Activated naive CD4-positive, alpha-beta T cell treated with anti-CD3 and anti-CD28 coated beads, Interleukin-2, amount 50 U/mL, for 16 hours (primary cell): ENCODE measurements around the gene AP3S2.
A peak's percentile ranks its signal among the peaks of the same experiment; 100 is the strongest.
"Not testable (repeated sequence)": the region's sequence is repeated elsewhere in the genome, so short reads cannot be mapped to it uniquely, and the experiment has no call there.

Source experiments
- DNase-seq: peaks from one replicate; pipeline ENCODE4 v3.0.0-alpha.2; 2020

AP3S2 gene

GRCh38 chr15:89893696-89894447, at the start of gene AP3S2:
Gene AP3S2 (minus strand): TSS chr15:89893994. CDS start chr15:89893949, 45 bp downstream.
- DNase-seq, result peak; percentile 88

DNA sequence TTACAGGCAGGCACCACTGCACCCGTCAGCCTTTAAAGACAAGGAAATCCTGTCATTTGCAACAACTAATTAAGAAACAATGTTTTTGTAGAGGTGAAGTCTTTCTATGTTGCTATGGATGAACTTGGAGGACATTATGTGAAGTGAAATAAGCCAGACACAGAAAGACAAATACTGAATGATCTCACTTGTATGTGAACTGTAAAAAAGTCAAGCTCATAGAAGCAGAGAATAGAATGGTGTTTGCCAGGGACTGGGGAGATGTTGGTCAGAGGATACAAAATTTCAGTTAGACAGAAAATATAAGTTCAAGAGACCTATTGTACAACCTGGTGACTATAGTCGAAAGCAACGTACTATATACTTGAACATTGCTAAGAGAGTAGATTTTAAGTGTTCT, 46.1 kb upstream of the AP3S2 start:
- DNase-seq, result no peak

DNA sequence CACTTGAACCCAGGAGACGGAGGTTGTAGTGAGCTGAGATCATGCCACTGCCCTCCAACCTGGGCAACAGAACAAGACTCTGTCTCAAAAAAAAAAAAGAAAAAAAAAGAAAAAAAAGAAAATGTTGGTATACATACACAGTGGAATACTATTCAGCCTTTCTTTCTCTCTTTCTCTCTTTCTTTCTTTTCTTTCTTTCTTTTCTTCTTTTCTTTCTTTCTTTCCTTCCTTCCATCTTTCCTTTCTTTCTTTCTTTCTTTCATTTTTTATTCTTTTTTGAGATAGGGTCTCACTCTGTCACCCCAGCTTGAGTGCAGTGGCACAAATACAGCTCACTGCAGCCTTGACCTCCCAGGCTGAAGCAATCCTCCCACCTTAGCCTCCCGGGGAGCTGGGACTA, 45.6 kb upstream of the AP3S2 start:
- not testable (repeated sequence) for DNase-seq

DNA sequence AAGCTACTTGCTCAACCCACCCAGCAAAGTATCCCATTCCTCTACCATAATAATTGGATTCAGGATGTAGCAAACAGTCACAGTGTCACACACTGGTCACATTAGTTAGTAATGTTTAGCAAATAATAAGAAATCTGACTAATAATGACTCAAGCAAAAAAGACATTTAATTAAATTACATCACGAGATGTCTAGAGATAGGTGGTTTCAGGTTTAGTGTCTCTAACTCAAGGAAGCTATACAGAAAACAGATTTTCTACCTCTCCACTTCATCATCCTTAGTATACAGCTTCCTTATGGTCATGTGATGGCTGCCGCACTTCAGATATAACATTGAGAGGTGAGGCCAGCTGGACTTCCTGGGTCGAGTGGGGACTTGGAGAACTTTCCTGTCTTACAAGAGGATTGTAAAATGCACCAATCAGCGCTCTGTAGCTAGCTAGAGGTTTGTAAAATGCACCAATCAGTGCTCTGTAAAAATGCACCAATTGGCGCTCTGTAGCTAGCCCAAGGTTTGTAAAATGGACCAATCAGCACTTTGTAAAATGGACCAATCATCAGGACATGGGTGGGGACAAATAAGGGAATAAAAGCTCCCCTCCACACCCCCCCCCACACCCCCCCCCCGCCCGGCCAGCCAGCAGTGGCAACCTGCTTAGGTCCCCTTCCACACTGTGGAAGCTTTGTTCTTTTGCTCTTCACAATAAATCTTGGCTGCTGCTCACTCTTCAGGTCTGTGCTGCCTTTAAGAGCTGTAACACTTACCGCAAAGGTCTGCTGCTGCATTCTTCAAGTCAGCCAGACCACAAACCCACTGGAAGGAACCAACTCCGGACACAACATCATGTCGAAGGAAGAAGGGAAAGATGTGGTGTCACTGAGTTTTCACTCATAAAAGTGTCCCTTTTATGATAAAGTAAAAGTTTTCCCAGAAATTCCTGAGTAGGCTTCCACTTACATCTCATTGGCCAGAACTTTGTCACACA, 43.9 kb upstream of the AP3S2 start:
- DNase-seq, result no peak

GRCh38 chr15:89936786-89937265, 43.0 kb upstream of the AP3S2 start:
- DNase-seq, result no peak

GRCh38 chr15:89936051-89936785, 42.4 kb upstream of the AP3S2 start:
- no peak for DNase-seq

GRCh38 chr15:89932880-89933279, 39.1 kb upstream of the AP3S2 start:
- DNase-seq, result no peak

DNA sequence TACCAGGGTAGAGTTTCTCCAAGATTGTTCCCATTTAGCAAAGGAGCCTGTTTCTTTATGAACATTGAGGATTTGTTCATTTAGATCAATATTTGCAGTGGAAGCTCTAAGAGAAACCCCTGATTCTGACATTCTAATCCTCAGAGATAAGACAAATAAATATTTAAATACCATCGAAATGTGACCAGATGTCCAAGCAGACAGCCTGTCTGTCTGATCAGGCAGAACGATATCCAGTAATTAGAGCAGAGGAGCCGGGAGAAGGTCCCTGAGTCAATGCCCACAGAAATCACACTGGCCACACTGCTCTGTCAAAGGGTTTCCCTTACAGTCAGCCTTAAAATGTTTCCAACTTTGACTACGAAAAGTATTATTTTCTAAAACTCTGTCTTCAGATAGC, 34.6 kb upstream of the AP3S2 start:
- no peak for DNase-seq

- DNase-seq, result no peak
These were observed 32.4 kb upstream of the AP3S2 start for GRCh38 chr15:89926158-89926557.

DNA sequence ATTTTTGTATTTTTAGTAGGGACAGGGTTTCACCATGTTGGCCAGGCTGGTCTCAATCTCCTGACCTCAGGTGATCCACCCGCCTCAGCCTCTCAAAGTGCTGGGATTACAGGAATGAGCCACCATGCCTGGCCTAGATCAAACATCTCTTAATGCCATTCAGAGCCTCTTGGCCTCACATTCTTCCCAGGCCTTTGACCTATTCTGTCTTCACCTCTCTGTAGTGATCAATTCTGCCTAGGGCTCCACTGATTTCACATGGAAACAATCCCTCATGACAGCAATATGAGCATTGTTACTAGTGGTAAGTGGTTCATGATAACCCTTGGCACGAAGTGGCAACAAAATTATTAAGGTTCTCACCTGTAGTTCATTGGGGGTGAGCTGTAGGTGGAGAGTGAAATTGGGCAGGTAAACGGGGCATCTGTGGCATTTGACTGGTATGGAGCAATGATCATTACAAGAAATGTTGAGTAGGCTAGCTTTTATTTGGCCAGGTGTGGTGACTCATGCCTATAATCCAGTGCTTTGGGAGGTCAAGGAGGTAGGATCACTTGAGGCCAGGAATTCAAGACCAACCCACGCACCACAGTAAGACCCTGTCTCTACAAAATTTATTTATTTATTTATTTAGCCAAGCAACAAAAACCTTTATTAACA, 23.8 kb upstream of the AP3S2 start:
- no peak for DNase-seq

GRCh38 chr15:89916660-89917059, 22.9 kb upstream of the AP3S2 start:
- DNase-seq, result no peak

DNA sequence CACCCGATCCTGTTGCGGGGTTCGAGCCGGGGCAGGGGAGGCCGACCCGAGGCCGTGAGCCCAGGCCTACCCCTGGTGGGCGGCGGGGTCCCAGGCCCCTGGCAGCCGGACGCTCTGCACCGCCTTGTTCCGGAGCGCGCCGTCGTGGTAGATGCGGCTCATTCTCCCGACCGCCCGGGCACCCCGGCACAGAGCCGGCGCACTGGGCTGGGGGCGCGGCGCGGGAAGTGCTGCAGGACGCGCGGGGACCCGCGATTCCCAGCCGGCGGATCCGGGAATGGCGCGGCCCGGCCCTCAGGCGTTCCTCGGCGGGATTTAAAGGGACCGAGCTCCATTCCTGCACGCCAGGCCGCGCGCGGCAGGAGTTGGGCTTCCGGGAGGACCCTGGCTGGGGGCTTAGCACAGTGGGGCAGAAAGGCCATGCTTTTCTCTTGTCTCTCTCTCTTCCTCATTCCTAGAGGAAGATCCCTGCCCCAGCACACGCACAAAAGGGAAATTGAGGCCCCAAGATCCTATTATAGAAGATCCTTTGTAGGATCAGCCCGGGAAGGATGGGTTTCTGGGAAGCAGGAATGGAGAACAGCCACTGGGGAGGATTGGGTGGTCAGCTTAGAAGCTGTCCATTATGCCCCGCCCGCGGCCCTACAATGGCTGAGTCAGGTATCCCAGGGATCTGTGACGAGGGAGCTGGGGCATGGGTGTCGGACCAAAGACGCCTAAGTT, 19.0 kb upstream of the AP3S2 start, which contains the start of gene ARPIN:
TSS of gene ARPIN (minus strand) at position 279 of the 723 bp plus-strand sequence. CDS start at position 162, 117 bp downstream.
- DNase-seq, result peak; percentile 15

DNA sequence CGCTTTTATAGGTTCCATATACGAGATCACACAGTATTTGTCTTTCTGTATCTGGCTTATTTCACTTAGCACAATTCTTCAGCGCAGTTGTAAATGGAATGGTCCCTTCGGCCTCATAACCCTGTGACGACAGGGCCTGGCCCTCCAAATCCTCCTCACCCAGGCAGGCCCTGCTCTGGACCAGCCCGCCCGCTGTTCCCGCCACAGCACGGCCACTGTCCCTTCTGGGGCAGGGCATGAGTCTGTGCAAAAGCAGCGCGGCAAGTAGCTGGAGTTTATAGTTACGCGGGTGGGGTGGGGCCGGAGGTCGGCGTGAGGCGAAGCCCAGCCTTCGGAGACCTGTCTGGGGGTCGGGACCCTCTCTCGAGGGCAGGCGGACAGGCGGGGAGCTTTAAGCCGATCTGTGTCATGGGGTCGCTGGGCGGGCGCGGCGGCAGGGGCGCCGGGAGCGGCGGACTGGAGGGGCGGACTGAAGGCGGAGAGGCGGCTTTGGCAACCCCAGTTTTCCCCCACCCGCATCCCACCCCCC, 18.4 kb upstream of the AP3S2 start:
- no peak for DNase-seq

DNA sequence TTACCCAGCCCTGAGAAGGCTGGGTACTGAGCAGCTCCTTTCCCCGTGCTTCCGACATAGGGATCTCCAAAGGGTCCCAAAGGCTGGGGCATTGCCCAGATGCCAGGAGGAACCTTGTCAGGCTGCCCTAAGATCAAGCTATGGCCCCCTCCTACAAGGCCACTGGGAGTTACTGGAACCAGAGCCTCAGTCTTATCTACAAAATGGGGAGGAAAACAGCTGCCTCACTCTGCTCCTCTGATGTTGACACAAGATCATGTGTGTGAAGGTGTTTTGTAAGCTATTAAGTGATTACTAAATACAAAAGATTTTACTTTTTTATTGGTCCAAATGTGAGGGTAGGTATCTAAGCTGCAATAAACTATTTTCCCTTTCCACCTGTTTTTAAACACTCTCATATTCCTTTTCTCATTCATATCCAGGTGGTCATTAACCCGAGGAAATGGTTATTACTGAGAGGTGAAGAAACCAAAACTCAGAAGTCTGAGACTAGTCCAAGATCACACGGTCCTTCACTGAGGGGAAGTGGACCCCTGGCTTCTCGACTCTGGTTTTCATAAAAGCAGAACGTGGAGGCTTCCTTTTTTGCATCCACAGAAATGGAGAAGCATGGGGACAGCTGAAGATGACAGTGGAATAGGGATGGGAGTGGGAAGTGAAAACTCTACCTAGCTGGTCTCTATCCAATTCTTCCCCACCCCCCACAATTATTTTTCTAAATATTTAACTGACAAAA, 17.3 kb upstream of the AP3S2 start:
- DNase-seq, result no peak

GRCh38 chr15:89909611-89910010, 15.8 kb upstream of the AP3S2 start:
- DNase-seq, result no peak

GRCh38 chr15:89908226-89908625, 14.4 kb upstream of the AP3S2 start:
- no peak for DNase-seq

DNA sequence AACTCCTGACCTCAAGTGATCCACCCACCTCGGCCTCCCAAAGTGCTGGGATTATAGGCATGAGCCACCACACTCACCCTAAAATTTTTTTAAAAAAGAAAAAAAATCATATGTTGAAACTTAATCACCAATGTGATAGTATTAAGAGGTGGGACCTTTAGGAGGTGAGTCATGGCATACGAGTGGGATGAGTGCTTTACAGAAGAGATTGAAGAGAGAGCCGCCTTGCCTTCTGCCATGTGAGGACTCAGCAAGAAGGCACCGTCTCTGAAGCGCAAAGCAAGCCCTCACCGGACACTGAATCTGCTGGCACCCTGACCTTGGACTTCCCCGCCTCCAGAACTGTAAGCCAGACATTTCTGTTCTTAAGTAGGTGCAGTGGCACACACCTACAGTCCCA, 13.5 kb upstream of the AP3S2 start:
- DNase-seq, result no peak

- no peak for DNase-seq
These were observed 12.1 kb upstream of the AP3S2 start for GRCh38 chr15:89905846-89906378.

GRCh38 chr15:89904519-89904918, 10.7 kb upstream of the AP3S2 start:
- DNase-seq, result no peak

GRCh38 chr15:89903858-89904130, 10.0 kb upstream of the AP3S2 start:
- no peak for DNase-seq
